ENCODE results near the gene CORO6. TPM values are rescaled to one million over a fixed set of nuclear protein-coding genes. Genes with fewer than 3 reads are reported as not detected.

Gene CORO6
- total and polyA plus RNA-seq, 2 of the 13 experiments (the other 11 are each of a cell fraction or from before 2014, with no cell fraction given): 0.42 to 0.82 TPM

- TF ChIP-seq GMEB1 (CRISPR knock-in tag; IDR thresholded peaks at IDR 0.05; ENCODE audit: borderline replicate concordance) (peak; percentile 59; the same call in 1 of the 2 replicates), HNRNPL (IDR thresholded peaks at IDR 0.05; ENCODE audit: low read depth, low read length) (peak; percentile 79; the same call in 1 of the 2 replicates), ZUFSP (CRISPR knock-in tag; IDR thresholded peaks at IDR 0.05; ENCODE audit: borderline replicate concordance) (no peak), IKZF4 (CRISPR knock-in tag; IDR thresholded peaks at IDR 0.05; ENCODE audit: borderline replicate concordance, low read depth, not compliant biosample characterization) (no peak), BORCS8-MEF2B (CRISPR knock-in tag; IDR thresholded peaks at IDR 0.05) (peak; percentile 81), RORA (CRISPR knock-in tag; IDR thresholded peaks at IDR 0.05) (no peak), ZNF563 (CRISPR knock-in tag; IDR thresholded peaks at IDR 0.05) (no peak; the same call in 1 of the 2 replicates), ZNF510 (CRISPR knock-in tag; IDR thresholded peaks at IDR 0.05; ENCODE audit: low read depth) (0 out of 2 replicates have a peak, but pooled peaks have one; percentile 60), HNF4A (CRISPR knock-in tag; IDR thresholded peaks at IDR 0.05) (peak; percentile 99), HNRNPH1 (optimal IDR thresholded peaks at IDR 0.05; ENCODE audit: low read depth, low read length) (no peak), CCDC6 (CRISPR knock-in tag; IDR thresholded peaks at IDR 0.05) (peak; percentile 48; the same call in 1 of the 2 replicates), FOXO1 (CRISPR knock-in tag; IDR thresholded peaks at IDR 0.05) (peak; percentile 32; the same call in 1 of the 2 replicates), ZNF567 (CRISPR knock-in tag; IDR thresholded peaks at IDR 0.05; ENCODE audit: borderline replicate concordance) (no peak), ZNF724P (CRISPR knock-in tag; IDR thresholded peaks at IDR 0.05; ENCODE audit: borderline replicate concordance) (no peak), NFIB (CRISPR knock-in tag; IDR thresholded peaks at IDR 0.05; ENCODE audit: borderline replicate concordance) (no peak), TAF1 (CRISPR knock-in tag; IDR thresholded peaks at IDR 0.05) (peak; percentile 46; the same call in 1 of the 2 replicates)
- TF ChIP-seq, protein P1, sequence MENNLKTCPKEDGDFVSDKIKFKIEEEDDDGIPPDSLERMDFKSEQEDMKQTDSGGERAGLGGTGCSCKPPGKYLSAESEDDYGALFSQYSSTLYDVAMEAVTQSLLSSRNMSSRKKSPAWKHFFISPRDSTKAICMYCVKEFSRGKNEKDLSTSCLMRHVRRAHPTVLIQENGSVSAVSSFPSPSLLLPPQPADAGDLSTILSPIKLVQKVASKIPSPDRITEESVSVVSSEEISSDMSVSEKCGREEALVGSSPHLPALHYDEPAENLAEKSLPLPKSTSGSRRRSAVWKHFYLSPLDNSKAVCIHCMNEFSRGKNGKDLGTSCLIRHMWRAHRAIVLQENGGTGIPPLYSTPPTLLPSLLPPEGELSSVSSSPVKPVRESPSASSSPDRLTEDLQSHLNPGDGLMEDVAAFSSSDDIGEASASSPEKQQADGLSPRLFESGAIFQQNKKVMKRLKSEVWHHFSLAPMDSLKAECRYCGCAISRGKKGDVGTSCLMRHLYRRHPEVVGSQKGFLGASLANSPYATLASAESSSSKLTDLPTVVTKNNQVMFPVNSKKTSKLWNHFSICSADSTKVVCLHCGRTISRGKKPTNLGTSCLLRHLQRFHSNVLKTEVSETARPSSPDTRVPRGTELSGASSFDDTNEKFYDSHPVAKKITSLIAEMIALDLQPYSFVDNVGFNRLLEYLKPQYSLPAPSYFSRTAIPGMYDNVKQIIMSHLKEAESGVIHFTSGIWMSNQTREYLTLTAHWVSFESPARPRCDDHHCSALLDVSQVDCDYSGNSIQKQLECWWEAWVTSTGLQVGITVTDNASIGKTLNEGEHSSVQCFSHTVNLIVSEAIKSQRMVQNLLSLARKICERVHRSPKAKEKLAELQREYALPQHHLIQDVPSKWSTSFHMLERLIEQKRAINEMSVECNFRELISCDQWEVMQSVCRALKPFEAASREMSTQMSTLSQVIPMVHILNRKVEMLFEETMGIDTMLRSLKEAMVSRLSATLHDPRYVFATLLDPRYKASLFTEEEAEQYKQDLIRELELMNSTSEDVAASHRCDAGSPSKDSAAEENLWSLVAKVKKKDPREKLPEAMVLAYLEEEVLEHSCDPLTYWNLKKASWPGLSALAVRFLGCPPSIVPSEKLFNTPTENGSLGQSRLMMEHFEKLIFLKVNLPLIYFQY (CRISPR knock-in tag; IDR thresholded peaks at IDR 0.05; ENCODE audit: borderline replicate concordance): peak; percentile 88; the same call in 1 of the 2 replicates
- TF ChIP-seq, protein P2, sequence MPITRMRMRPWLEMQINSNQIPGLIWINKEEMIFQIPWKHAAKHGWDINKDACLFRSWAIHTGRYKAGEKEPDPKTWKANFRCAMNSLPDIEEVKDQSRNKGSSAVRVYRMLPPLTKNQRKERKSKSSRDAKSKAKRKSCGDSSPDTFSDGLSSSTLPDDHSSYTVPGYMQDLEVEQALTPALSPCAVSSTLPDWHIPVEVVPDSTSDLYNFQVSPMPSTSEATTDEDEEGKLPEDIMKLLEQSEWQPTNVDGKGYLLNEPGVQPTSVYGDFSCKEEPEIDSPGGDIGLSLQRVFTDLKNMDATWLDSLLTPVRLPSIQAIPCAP (CRISPR knock-in tag; IDR thresholded peaks at IDR 0.05; ENCODE audit: low read depth): no peak
- TF ChIP-seq, protein P3, sequence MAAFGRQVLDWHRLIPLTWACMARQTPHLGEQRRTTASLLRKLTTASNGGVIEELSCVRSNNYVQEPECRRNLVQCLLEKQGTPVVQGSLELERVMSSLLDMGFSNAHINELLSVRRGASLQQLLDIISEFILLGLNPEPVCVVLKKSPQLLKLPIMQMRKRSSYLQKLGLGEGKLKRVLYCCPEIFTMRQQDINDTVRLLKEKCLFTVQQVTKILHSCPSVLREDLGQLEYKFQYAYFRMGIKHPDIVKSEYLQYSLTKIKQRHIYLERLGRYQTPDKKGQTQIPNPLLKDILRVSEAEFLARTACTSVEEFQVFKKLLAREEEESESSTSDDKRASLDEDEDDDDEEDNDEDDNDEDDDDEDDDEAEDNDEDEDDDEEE (CRISPR knock-in tag; IDR thresholded peaks at IDR 0.05): 0 out of 2 replicates have a peak, but pooled peaks have one; percentile 25
Observed at GRCh38 chr17:29574732-29575510, 47.8 kb downstream of the CORO6 start (continued).
